Measurements from ENCODE around the gene P2RY11.

Gene P2RY11

DNA sequence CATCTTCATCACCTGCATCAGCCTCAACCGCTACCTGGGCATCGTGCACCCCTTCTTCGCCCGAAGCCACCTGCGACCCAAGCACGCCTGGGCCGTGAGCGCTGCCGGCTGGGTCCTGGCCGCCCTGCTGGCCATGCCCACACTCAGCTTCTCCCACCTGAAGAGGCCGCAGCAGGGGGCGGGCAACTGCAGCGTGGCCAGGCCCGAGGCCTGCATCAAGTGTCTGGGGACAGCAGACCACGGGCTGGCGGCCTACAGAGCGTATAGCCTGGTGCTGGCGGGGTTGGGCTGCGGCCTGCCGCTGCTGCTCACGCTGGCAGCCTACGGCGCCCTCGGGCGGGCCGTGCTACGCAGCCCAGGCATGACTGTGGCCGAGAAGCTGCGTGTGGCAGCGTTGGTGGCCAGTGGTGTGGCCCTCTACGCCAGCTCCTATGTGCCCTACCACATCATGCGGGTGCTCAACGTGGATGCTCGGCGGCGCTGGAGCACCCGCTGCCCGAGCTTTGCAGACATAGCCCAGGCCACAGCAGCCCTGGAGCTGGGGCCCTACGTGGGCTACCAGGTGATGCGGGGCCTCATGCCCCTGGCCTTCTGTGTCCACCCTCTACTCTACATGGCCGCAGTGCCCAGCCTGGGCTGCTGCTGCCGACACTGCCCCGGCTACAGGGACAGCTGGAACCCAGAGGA lies 2.6 kb downstream of the P2RY11 start:
- no peak for DNase-seq (ENCODE audit: low spot score)

DNA sequence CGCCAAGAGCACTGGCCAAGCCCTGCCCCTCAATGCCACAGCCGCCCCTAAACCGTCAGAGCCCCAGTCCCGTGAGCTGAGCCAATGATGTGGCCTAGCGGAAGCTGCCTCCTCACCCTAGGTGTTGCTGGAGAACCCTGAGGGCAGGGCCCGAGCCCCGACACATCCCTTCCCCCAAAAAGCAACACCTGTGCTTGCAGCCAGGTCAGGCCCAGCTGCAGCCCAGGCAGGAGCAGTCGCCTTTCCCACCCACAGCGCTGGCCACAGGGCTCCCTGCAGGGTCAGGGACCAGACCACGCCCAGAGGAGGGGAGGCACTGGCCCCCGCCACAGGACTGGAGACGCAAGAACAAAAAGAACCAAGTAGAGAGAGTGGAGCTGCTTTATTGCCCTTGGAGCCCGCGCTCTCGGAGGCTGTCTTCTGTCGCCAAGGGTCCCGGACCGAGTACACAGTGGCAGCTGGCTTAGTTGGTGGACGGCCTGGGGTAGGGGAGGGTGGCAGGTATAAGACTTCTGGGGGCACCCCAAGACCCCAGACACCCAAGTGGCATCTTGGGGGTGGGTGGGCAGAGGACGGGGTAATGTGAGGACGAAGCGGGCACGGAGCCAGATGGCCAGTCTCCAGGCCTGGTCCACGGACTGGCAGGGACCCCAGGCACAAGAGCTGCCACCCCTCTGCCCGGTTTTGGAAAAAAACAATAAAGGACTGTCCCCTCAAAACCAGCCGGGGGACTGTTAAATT lies 3.3 kb downstream of the P2RY11 start:
- DNase-seq (ENCODE audit: low spot score): no peak

GRCh38 chr19:10115392-10116084 lies 4.0 kb downstream of the P2RY11 start:
- no peak for DNase-seq (ENCODE audit: low spot score)

DNA sequence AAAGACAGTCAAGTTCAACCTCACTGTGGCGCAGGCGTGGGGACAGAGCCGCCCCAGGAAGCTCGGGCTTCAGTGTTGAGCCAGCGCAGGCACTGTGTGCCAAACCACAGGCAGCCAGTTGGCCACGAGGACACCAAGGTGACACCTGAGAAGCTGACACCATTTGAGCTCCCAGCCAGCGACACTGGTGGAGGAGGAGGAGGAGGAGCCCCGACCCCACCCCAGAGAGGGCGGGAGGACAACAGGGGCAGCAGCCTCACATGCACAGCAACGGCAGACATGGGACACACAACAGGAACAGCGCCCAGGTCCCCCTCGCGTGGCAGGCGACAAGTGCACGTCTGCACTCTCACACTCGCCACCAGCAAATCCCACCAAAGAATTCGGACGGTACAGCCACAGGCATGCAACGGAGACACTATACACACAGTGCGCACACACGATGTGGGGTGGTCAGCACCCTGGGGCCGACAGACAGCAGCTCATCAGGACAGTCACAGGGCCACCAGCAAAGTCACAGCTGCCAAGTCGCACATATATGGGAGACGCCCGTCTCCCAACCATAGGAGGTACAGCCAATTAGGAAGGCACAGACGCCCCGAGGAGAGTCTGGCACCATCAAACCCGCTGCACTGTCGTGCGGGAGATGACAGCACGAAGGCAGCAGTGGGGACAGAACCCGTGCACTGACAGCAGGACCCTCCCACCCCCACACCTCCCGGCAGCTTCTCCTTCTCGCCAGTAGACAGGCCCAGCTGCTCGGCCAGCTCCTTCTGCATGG lies 4.8 kb downstream of the P2RY11 start:
- no peak for DNase-seq (ENCODE audit: low spot score)

- no peak for DNase-seq (ENCODE audit: low spot score)
Observed at GRCh38 chr19:10116866-10117616, 5.5 kb downstream of the P2RY11 start.

DNA sequence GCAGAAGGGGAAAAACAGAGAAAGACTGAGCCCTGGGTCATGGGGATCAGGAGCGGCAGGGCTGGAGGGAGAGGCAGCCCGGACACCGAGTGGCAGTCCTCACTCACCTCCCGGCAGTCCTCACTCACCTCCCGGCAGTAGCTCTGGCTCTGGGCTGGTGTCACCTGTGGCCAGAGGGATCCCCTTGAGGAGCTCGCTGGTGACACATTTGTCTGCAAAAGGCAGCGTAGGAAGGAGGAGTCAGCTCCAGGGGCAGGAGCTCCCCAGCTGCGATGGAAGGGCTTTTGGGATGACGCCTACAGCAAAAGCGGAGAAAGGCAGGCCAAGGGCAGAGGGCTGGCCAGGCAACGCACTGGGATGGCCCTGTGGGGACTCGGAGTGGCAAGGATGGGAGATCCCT lies 7.5 kb downstream of the P2RY11 start:
- DNase-seq (ENCODE audit: low spot score): no peak

DNA sequence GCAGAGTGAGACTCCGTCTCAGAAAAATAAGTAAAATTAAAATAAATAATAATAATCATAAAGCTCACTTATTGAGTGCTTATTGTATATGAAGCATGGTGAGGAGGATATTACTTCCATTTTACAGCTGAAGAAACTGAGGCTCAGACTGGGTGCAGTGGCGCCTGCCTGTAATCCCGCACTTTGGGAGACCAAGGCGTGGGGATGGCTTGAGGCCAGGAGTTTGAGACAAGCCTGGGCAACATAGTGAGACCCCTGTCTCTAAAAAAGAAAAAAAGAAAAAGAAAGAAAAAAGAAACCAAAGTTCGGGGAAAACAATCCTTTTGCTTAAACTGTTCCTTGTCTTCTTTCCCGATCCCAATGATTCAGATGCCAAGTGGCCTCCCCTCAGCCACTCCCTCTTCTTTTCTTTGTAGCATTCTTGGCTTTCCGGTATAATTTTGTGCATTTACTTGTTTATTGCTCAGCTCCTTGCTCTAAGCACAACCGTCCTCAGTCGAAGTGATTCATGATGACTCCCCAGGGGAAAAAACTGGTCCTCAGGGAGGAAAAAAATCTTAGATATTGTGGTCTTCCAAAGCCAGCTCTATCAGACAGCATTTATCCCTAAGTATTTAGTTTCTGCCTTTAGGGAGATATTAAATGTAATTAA lies 9.2 kb downstream of the P2RY11 start:
- no peak for DNase-seq (ENCODE audit: low spot score)

- DNase-seq (ENCODE audit: low spot score): no peak
Observed at GRCh38 chr19:10122045-10122444, 10.6 kb downstream of the P2RY11 start.

- no peak for DNase-seq (ENCODE audit: low spot score)
Observed at GRCh38 chr19:10124429-10124828, 12.9 kb downstream of the P2RY11 start.

GRCh38 chr19:10126213-10126639 lies 14.7 kb downstream of the P2RY11 start:
- DNase-seq (ENCODE audit: low spot score): no peak

DNA sequence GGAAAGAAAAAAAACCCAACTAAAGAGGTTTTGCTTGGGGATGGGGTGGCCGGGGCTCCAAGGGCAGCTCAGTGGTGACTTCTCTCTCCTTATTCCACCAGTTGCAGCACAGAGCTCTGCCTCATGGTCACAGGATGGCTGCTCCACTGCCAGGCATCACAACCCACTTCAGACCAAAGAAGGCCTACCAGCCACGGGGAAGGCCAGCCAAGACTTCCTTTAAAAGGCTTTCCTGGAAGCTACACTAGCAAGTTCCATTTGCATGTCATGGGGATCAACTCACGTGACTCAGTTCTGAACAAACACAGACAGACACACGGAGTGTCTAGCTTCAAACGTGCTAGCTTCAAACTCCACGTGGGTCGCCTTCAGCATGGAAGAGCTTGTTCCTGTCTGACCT lies 21.4 kb downstream of the P2RY11 start:
- no peak for DNase-seq (ENCODE audit: low spot score)

- no peak for DNase-seq (ENCODE audit: low spot score)
Observed at GRCh38 chr19:10133596-10133995, 22.1 kb downstream of the P2RY11 start.

GRCh38 chr19:10134040-10134439 lies 22.5 kb downstream of the P2RY11 start:
- DNase-seq (ENCODE audit: low spot score): no peak

GRCh38 chr19:10135551-10136334 lies 24.2 kb downstream of the P2RY11 start:
- no peak for DNase-seq (ENCODE audit: low spot score)

DNA sequence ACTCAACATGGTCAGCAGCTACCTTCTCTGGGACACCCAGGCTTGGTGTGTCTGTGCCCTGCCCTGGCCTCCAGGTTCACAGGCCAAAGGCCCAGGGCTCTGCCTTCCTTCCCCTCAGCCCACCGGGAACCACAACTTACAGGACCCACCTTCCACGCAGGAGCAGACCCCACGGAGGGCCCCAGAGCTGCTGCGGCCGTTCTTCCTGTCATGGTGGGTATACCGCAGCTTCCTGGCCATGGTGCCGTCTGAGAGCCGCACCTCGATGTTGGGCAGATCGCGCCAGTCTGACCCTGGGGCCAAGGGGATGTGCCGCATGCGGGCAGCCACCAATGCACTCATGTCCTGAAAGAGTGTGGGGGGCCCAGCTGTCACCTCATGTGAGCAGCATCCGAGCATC lies 25.4 kb downstream of the P2RY11 start:
- DNase-seq (ENCODE audit: low spot score): no peak

GRCh38 chr19:10137751-10138682 lies 26.5 kb downstream of the P2RY11 start:
- DNase-seq (ENCODE audit: low spot score): no peak

- DNase-seq (ENCODE audit: low spot score): no peak
Observed at GRCh38 chr19:10138879-10139795, 27.6 kb downstream of the P2RY11 start.

GRCh38 chr19:10139952-10140351 lies 28.5 kb downstream of the P2RY11 start:
- DNase-seq (ENCODE audit: low spot score): no peak

All from activated CD4-positive, alpha-beta T cell treated with anti-CD3 and anti-CD28 coated beads, Interleukin-2, Interleukin-4, amounts not matched to agents 100 ng/mL and 50 ng/mL, durations not matched to agents 16 hours and 8 hours (primary cell).